Retinal pigment epithelial cell (primary cell): ENCODE measurements around the gene C1QTNF1.

ENCODE experiments used
- DNase-seq: peaks from one replicate; pipeline ENCODE4 v3.0.0-alpha.2; 2010; ENCODE audit warnings: low read depth
- H3K4me3 ChIP-seq: 2 replicates; pipeline ENCODE4 v1.5.1; 2011; ENCODE audit warnings: mild to moderate bottlenecking, low read length, control low read depth, moderate library complexity
- TF ChIP-seq, protein P1 (sequence below): conservative IDR thresholded peaks from 2 replicates; pipeline ENCODE4 v1.5.1; 2011; ENCODE audit warnings: low read depth, low read length, control low read depth, inconsistent platforms

The C1QTNF1 gene

GRCh38 chr17:79052131-79052530 lies 28.2 kb downstream of the C1QTNF1 start:
- TF ChIP-seq, protein P1, sequence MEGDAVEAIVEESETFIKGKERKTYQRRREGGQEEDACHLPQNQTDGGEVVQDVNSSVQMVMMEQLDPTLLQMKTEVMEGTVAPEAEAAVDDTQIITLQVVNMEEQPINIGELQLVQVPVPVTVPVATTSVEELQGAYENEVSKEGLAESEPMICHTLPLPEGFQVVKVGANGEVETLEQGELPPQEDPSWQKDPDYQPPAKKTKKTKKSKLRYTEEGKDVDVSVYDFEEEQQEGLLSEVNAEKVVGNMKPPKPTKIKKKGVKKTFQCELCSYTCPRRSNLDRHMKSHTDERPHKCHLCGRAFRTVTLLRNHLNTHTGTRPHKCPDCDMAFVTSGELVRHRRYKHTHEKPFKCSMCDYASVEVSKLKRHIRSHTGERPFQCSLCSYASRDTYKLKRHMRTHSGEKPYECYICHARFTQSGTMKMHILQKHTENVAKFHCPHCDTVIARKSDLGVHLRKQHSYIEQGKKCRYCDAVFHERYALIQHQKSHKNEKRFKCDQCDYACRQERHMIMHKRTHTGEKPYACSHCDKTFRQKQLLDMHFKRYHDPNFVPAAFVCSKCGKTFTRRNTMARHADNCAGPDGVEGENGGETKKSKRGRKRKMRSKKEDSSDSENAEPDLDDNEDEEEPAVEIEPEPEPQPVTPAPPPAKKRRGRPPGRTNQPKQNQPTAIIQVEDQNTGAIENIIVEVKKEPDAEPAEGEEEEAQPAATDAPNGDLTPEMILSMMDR = no peak
- H3K4me3 ChIP-seq = no peak overlapping the region
- no peak for DNase-seq

DNA sequence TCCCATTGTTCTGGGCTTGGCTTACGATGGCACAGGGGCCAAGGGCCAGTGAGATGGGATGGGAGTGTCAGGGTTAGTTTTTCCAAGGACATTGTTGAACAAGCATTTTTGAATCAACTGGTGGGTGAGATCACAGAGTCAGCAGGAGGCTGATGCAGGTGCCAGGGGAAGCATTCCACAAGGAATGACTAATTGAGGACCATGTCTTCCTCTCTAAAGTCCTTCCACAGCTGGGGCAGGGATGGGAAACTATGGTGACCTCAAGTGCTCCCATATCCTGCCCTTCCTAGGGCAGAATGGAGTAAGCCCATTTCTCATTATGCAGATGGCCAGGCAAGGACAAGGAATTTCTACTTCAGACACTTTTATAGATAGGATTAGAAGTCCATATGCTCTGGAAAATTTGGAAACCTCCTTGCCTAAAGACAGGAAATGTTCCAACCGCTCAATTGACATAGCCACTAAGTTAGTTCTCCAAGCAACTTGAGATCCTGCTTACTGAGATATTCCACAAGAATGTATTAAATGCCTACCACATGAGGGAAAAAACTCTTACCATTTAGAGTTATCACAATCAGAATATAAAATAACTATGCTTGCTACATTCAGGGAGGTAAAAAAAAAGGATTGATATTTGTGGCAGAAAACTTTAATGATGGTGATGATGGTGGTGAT lies 29.4 kb downstream of the C1QTNF1 start:
- no peak overlapping the region for H3K4me3 ChIP-seq
- TF ChIP-seq, protein P1 = no peak
- no peak for DNase-seq

DNA sequence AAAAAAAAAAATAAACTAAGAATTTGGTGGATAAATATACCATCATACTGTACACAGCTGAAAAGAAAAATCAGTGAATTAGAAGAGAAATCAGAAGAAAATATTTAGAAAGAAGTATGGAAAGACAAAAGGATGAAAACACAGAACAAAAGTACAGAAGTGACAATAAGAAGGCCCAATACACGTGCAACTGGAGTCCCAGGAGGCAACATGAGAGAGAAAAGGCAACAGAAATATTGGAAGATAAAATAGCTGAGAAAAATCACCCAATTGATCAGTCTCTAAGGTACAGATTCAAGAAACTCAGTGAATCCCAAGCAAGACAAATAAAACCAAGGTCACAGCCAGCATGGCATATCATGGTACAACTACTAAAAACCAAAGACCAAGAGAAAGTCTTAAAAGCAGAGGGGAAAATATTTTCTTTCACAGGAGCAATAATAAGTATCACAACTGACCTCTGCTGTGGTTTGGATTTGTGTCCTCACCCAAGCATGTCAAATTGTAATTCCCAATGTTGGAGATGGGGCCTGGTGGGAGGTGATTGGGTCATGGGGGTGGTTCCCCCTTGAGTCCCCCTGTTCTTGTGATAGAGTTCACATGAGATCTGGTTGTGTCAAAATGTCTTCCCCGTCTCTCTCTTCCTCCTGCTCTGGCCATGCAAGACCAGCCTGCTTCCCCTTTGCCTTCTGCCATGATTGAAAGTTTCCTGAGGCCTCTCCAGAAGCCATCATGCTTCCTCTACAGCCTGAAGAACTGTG lies 30.4 kb downstream of the C1QTNF1 start:
- H3K4me3 ChIP-seq = no peak overlapping the region
- DNase-seq = no peak
- TF ChIP-seq, protein P1 = no peak

GRCh38 chr17:79055197-79055596 lies 31.2 kb downstream of the C1QTNF1 start:
- H3K4me3 ChIP-seq = no peak overlapping the region
- DNase-seq = no peak
- TF ChIP-seq, protein P1 = no peak

DNA sequence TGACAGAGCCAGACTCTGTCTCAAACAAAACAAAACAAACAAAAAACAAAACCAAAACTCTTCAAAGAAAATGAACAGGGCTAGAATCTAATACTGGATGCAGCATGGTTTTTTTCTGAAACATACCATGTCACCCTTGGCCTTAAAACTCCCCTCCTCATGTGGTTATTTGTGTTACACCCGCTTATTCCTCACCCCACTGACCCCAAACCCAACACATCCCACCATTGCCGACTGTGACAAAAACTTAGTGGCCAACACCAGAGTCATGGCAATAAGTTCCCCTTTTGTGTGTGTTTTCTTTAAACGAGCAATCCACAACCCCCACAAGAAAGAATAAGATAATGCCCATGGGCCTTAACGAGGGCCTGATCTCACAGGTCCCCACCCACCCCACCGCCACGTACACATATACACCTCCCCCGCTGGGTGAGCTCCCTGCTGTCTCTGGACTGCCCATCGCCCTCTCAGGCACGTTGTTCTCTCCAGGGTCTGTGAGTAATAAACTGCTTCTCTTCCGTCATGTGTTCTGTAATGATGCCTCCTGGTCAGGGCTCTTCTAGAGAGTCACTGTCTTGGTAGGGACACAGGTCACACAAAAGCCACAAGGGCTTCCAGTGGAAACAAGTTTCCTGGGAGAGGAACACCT lies 33.9 kb downstream of the C1QTNF1 start:
- TF ChIP-seq, protein P1 = no peak
- H3K4me3 ChIP-seq = no peak overlapping the region
- no peak for DNase-seq

DNA sequence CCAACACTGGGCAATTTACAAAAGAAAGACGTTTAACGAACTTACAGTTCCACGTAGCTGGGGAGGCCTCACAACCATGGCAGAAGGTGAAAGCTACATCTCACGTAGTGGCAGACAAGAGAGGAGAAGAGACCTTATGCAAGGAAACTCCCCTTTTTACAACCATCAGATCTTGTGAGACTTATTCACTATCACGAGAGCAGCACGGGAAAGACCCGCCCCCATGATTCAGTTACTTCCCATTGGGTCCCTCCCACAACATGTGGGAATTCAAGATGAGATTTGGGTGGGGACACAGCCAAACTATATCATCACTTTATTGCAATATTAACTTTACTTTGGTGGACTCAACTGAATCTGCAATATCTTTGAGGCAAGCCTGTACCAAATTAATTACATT lies 38.7 kb downstream of the C1QTNF1 start:
- TF ChIP-seq, protein P1 = no peak
- DNase-seq = no peak
- H3K4me3 ChIP-seq = no peak overlapping the region
